Tibial artery (tissue), 4 donors: ENCODE data around the gene KRT4.

Experiments
- DNase-seq, 2 donors: peaks; one replicate each; pipeline ENCODE4 v3.0.0-alpha.2; 2019
- H3K27ac ChIP-seq, 2 donors: fragments of 200-600 bp; sonication (generic) in 1 of 2; 1 replicate in 1 of 2; 2 replicates in 1 of 2; pipeline ENCODE4 v1.5.1; 2018 to 2019; ENCODE audit warnings: mild to moderate bottlenecking in 1 of 2
- H3K27me3 ChIP-seq, 2 donors: fragments of 200-600 bp; sonication (generic) in 1 of 2; one replicate each; pipeline versions ENCODE4 v1.5.1 to v1.6.0; 2016 to 2019
- H3K36me3 ChIP-seq, 3 donors: fragments of 200-600 bp; sonication (generic) in 2 of 3; one replicate each; pipeline ENCODE4 v1.5.1; 2016 to 2019; ENCODE audit warnings: mild to moderate bottlenecking in 2 of 3
- H3K4me1 ChIP-seq, 4 donors: fragments of 200-600 bp; sonication (generic) in 2 of 4; 1 replicate in 3 of 4; 2 replicates in 1 of 4; pipeline ENCODE4 v1.5.1; 2016 to 2019
- H3K4me3 ChIP-seq, 2 donors: fragments of 200-600 bp; sonication (generic) in 1 of 2; 1 replicate in 1 of 2; 2 replicates in 1 of 2; pipeline ENCODE4 v1.5.1; 2018 to 2019; ENCODE audit warnings: mild to moderate bottlenecking in 2 of 2
- H3K9me3 ChIP-seq, 3 donors: fragments of 200-600 bp; sonication (generic) in 1 of 3; one replicate each; pipeline ENCODE4 v1.5.1; 2016 to 2019
- CTCF ChIP-seq, 2 experiments: fragments of 200-600 bp in 1 of 2; fragments of 450-650 bp in 1 of 2; IDR thresholded peaks; one replicate each; pipeline ENCODE4 v1.5.1; 2017 to 2019; ENCODE audit warnings: antibody characterized with exemption in 2 of 2, mild to moderate bottlenecking in 1 of 2, moderate library complexity in 1 of 2
- intact Hi-C: fragments of 100-400 bp; cut with DNase I; formaldehyde crosslinking; loops from one replicate; pipeline ENCODE4 v1.15.0; 2023; ENCODE audit warnings: low total_unique reads

The KRT4 gene

GRCh38 chr12:52768479-52769200 lies 45.3 kb downstream of the KRT4 start:
- Histone ChIP-seq H3K27me3 (peaks cover 0 to 7% of the 10 kb centered on the region in 2 donors), H3K9me3 (no peaks in the 10 kb centered on the region), H3K4me1 (no peaks in the 10 kb centered on the region), H3K27ac (no peak overlapping the region), H3K36me3 (no peaks in the 10 kb centered on the region), H3K4me3 (no peak overlapping the region)
- TF ChIP-seq CTCF (IDR thresholded peaks at IDR 0.05) = no peak
- DNase-seq = no peak
- intact Hi-C loops = no loop called here

DNA sequence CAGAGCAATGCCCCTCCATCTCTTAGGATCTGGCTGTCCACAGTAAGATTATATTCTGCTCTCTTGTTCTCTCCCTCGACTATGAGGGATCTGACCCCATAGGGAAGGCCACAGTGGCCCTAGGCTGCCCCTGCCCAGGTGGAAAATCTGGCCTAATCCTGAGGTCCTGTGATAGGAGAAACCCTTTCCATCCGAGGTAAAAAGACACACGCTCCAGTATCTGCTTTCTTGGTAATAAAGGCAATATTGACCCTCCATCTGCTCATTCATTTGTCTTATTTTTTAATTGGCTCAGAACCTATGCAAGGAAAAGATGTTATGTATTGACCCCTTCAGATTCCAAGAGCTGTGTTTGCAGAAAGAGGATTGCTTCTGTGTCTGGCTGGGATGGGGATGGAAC lies 46.5 kb downstream of the KRT4 start:
- no peak overlapping the region for H3K27ac ChIP-seq
- no peaks in the 10 kb centered on the region for H3K36me3 ChIP-seq
- no peak overlapping the region for H3K4me3 ChIP-seq
- H3K4me1 ChIP-seq = no peaks in the 10 kb centered on the region
- peaks cover 0 to 6% of the 10 kb centered on the region in 2 donors for H3K27me3 ChIP-seq
- intact Hi-C loops = no loop called here
- no peak for DNase-seq
- no peak for TF ChIP-seq CTCF (IDR thresholded peaks at IDR 0.05)
- peaks cover 0 to under 1% (median 0%) of the 10 kb centered on the region in 3 donors for H3K9me3 ChIP-seq

DNA sequence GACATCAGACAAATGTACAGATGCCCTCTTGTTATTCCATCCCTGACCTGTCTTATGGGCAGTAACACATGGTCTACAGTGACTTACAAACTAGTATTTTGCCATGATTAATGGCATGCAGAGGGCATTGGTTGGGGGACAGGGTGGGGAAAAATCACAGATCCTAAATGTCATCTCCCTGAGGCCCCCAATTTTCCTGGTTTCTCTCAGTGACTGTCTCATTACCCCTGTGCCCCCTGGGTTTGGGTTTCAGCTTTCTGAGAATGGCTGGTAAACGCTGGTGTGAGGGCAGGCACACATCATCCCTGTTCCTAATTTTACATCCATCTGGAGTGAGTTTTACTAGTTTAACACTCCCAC lies 46.9 kb downstream of the KRT4 start:
- intact Hi-C loops = no loop called here
- Histone ChIP-seq H3K27ac (no peak overlapping the region), H3K4me3 (no peak overlapping the region), H3K9me3 (peaks cover 0 to 4% (median 0%) of the 10 kb centered on the region in 3 donors), H3K36me3 (no peaks in the 10 kb centered on the region), H3K4me1 (no peaks in the 10 kb centered on the region), H3K27me3 (peaks cover 0 to 8% of the 10 kb centered on the region in 2 donors)
- DNase-seq = no peak
- TF ChIP-seq CTCF (IDR thresholded peaks at IDR 0.05) = no peak

DNA sequence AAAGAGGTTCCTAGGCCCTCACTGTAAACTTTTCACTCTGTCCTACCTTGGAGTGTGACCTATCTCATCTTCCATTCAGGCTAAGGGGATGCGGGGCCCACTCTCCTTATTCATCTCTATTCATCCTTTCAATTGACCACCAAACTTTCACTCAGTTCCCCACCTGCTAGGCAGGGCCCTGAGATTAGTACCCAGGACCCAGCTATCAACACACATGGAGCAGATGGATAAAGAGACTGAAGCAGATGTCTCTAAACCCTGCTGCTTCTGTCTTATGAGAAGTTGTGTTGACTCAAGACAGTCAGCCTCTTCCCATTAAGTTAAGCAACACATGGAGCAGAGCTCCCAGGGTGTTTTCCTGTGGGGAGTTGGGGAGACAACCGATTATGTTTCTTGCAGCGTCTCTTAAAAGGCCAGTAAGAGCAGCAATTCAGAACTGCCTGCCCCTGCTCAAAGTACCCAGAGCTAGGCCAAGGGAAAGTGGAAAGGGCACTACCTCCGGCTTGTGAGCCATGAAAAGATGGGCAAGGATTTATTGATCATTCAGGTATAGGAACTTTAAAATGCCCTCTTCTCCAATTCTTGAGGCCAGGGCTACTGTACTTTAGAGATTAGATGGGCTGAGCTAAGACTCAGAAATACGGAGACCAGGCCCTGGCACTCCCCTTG lies 47.4 kb downstream of the KRT4 start:
- no peak for TF ChIP-seq CTCF (IDR thresholded peaks at IDR 0.05)
- intact Hi-C loops = no loop called here
- H3K4me1 ChIP-seq = no peaks in the 10 kb centered on the region
- H3K9me3 ChIP-seq = peaks cover 0 to 8% (median 0%) of the 10 kb centered on the region in 3 donors
- peaks cover 0 to 11% of the 10 kb centered on the region in 2 donors for H3K27me3 ChIP-seq
- no peak overlapping the region for H3K27ac ChIP-seq
- DNase-seq = no peak
- H3K36me3 ChIP-seq = no peaks in the 10 kb centered on the region
- no peak overlapping the region for H3K4me3 ChIP-seq

DNA sequence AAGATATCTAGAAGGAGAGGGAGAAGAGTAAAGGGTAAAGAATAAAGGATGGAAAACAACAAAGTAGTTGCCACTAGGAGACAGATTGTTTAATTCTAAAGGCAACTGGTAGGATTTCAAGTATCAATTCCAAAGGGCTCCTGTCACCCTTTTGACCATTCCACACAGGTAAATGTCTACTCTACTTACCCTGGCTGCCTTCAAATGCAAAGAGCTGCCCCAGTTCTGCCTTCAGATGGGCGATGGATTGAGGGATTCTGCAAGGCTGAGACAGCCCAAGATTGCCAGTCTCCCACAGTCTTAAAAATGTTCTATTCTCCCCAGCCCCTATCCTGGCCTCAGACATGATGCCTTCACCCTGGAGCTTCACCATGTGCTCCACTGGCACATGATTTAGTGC lies 48.2 kb downstream of the KRT4 start:
- DNase-seq = no peak
- intact Hi-C loops = no loop called here
- Histone ChIP-seq H3K4me3 (no peak overlapping the region), H3K9me3 (peaks cover 0 to 15% (median 3%) of the 10 kb centered on the region in 3 donors), H3K4me1 (no peaks in the 10 kb centered on the region), H3K36me3 (no peaks in the 10 kb centered on the region), H3K27ac (no peak overlapping the region), H3K27me3 (peaks cover 0 to 11% of the 10 kb centered on the region in 2 donors)
- no peak for TF ChIP-seq CTCF (IDR thresholded peaks at IDR 0.05)
